NCI-H774 (cell line): ENCODE measurements around the gene RING1.

Experiments used
- DNase-seq: peaks from one replicate; lab custom pipeline; 2025; lab: John Stamatoyannopoulos, UW

Gene RING1

DNA sequence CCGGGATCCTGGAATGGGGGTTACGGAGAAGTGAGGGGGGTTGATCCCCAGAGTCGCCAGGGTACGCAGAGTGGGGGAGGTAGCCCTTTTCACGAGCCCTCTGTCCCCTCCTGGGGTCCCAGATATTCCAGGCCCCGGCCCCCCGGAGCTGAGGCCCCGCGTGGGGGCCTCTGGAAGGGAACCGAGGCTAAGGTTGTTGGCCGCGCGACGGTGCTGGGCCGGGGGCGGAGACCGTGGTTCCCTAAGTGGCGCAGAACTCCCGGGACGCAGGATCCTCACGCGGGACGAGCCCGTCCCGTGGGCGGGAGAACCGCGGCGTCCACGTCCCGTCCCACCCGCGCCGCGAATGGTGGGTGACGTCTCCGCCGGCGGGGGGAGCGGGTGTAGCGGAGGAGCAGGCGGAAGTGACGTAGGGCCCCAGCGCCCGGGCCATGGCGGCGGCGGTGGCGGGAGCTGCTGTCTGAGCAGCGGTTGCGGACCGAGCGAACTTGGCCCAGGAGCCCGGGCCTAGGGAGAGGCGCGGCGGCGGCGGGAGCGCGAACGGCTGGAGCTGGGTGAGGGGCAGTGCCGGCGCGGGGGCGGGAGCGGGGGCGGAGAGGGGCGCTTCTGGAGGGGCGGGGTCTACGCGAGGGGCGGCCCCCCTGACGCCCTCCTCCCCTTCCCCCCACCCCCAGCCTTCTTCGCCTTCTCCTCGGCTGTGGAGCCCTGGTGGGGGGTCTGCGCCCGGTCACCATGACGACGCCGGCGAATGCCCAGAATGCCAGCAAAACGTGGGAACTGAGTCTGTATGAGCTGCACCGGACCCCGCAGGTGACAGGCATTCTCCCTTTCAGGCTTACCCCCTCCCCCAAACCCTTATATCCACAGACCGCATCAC is at the start of gene RING1:
Gene RING1, plus strand, starts transcription at position 410 of the 877 bp plus-strand sequence. Its CDS starts 323 bp downstream, at position 733.
- DNase-seq = peak; percentile 73

DNA sequence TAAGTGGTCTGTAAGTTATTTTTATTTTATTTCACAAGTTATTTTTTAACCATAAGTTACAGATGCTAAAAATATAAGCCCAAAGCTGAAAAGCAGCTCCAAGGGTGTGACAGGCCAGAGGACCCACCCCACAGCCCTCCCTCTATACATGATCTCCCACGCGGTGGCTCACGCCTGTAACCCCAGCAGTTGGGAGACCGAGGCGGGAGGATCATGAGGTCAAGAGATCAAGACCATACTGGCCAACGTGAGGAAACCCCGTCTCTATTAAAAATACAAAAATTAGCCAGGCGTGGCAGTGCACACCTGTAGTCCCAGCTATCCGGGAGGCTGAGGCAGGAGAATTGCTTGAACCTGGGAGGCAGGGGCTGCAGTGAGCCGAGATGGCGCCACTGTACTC is 48.2 kb upstream of the RING1 start:
- no peak for DNase-seq

DNA sequence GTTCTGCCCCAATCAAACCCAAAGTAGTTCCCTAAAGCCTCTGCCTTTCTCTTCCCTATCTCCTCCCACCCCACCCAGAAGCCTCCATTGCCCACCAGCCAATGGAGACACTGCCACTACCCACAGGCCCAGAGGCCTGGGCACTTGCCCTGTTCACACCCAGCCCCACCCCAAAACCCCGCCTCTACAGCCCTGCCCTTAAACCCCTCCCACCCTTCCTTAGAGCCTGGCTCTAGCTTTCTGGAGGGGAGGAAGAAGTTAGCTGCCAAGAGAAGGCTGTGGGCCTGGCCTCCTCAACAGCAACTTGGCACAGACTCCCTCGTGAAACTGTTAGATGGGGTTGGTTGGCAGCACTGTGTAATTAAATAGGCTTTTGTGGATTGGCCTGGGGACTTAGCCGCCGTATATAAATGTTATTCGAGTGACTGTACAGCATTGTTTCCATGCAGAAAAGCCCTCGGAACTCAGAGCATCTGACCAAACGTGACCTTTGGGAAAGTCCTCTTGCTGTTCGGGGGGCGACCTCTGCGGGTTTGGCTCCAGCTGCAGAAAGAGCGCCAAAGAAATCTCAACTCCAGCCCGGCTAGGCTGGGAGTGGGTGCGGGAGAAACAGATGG is 47.5 kb upstream of the RING1 start:
- DNase-seq = no peak

DNA sequence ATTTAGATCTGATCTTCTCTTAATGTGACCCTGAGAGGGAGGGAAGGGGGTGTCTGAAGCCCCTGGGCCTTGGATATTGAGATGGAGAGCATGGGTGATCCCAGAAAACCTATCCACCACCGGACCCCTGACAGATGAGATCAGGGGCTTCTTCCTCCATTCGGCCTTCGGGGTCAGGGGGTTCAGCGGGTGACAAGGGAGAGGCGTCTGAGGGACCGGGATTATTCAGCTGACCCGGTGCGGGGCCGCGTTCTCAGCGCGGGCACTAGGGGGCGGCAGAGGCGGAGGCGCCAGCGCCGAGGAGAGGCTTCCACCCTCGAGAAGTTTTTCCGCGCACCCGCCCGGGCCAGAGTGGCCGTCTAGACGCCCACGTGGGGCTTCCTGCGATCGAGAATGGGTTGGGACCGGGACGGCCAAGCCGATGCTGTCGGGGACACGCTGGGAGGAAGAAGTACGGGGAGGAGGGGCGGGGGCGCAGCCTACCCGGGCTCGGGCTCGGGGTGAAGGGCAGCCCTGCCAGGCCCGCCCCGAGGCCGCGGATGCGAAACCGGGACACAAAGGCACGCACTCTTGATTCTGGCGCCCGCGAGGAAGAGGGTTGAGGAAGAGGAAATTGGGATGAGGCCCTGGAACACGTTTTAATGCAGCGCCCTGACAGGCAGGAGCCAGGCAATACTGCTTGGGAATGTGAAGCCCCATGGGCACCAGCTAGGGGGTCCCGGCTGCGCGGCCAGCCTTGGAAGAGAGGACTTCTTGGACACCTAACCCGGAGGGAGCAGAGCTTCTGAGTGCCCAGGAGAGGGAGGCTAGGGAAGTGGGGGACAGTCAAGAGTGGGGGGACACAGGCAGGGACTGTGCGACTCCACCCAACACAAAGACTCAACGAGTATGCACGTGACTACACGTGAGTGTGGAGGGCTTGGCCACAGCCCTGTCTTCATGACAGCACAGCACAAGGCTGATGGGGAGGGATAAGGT is 46.7 kb upstream of the RING1 start:
- DNase-seq = peak; percentile 40

DNA sequence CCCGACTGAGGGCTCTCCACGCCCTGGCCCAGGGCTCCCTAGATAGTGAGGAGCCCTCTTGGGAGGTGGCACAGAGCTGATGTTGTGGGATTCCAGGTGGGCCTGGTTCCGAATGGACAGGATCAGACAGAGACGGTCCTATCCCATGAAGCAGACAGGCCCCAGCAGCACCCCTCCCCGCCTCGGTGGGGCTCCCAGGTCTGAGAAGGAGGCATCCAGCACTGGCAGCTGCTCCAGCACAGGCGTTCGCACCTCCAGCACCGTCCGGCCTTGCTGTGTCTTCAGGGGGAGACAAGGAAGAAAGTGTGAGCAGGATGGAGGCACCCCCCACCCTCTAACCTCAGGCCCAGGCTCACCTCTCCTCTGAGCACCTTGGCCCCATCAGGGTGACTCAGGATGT is 44.8 kb upstream of the RING1 start:
- DNase-seq = no peak

DNA sequence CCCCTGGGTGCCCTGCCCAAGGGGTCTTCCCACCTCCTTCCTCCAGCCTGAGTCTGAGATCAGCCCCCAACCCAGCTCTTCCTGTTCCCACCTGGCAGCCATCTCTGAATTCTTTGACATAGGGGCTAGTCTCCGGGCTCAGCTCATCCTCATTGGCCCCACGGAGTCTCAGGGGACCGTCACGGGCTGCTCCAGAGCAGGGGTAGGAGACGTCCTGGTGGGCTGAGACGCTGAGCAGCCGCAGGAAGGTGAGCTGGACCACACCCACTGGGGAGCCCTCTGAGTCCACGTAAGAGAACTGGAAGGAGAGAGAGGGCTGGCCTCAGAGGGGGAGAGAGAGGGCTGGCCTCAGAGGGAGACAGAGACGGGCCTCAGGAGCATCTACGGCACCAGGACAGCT is 44.1 kb upstream of the RING1 start:
- DNase-seq = no peak

DNA sequence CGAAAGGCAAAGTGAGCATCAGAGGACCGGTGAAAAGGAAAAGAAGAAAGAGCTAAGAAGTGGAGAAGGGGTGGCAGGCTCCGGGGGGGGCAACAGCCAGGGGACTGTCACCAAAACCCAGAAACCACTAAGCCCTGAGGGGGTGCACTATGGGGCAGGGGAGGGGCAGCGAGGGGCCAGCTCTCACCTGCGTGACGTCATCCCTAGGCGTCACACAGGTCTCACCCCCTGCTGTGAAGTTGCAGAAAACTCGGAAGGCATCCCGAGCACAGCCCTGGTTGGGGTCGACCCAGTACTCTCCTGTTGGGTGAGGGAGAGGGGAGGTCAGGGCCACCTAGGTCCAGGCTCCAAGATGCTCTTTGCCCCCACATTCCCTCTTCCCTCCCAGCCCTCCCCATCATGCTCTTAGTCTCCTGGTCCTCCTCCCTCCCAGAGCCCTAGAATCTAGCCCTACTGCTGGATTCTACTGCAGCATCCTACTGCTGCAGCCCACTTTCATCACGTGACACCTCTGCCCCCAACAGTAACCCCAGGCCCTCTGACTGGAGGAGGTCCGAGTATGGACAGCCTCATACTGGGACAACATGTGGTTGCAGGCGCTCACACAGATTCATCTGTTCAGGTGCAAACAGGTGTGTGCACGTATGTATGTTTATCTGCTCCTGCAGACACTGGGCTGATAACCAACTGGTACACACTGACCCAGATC is 43.5 kb upstream of the RING1 start:
- DNase-seq = no peak

DNA sequence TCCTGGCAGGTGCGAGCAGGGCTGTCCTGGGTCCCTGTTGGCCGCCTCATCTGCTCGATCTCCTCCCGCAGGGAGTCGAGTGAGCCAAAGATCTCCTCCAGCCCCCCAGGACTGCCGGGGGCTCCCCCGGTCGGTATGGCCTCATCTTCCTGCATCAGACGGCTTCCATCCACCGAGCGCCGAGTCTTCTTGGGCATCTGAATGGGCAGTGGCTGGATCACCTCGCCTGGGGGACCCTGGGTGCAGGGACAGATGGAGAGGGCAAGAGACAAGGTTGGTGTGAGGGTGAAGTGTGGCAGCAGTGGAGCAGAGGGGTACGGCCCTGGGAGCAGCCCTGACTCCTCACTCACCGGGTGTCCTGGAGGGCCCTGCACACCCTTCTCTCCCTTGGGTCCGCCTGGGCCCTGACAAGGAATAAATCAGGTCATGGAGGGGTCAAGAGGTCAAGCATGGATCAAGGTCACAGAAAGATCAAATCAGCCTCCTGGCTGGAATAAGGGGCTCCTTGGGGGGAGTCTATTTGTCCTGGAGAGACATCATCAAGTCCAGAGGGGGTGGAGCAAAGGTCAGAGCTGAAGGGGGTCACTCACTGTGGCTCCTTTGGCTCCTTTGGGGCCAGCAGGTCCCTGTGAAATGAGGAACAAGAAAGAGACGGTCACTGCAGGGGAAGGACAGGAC is 42.6 kb upstream of the RING1 start:
- DNase-seq = no peak

DNA sequence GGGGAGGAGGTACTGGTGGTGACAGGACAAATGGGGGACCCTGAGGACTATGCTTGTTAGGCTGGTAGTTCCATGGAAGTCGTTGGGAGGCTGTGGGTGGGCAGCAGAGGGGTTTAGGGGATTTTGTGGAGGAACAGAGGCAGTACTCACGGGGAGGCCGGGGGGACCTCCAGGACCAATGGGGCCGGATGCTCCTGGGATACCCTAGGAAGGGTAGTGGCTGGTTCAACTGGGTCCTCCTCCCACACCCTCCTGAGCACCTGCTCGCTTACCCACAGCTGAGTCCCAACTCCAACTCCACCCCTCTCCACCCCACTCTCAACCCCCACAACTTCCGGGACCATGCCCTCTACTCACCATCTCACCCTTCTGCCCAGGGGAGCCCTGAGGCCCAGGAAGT is 41.9 kb upstream of the RING1 start:
- no peak for DNase-seq

DNA sequence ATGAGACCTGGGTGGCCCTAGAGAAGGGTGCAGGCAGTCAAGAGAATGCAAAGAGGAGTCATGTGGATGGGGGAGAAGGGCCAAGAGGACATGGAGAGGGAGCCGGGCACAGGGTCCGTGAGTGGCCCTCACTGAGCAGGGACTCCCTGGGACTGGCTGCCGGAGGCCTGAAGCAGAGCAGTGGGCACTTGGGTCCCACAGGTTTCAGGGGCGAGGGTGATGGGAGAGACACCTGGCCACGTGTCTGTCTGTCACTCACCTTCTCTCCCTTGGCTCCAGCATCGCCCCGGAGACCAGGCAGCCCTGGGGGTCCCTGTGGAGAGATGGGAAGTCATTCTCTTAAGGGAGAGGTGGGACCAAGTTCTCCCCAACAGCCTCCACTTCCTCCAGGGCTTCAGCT is 41.5 kb upstream of the RING1 start:
- DNase-seq = no peak

DNA sequence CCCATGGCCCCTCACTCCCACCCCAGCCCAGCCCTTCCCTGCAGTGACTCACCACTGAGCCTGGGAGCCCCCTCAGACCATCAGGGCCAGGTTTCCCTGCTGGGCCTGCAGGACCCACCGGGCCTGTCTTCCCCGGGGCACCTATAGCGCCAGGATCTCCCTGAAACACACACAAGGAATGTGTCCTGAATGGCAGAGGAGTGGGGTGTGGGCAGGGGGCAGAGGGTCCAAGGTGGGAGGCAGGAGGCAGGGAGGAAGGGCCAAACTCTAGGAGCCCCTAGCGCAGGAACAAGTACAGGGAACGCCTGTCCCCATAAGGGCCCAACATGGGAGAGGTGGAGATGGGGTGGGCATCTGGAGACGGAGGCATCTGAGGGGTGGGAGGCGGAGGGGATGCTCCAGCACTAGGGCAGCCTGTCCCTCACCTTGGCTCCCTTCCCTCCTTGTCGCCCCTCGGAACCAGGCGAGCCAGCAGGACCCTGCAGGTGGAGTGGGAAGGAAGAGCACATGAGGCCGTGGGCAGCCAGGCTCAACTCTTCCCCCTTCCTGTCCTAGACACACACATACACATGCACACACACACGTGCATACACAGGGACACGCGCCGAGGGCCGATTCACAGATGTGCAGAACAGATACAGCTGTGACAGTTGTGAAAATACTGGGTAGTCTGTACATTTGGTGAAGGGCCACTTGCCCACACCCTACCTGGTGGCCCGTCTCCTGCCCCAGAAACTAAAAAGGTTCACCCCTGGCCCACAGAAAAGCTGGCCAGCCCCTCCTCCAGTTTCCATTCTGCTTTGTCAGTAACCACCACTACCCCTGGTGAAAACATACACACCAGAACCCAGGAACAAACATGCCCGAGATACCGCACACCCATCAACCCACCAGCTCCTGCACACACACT is 40.7 kb upstream of the RING1 start:
- DNase-seq = no peak

DNA sequence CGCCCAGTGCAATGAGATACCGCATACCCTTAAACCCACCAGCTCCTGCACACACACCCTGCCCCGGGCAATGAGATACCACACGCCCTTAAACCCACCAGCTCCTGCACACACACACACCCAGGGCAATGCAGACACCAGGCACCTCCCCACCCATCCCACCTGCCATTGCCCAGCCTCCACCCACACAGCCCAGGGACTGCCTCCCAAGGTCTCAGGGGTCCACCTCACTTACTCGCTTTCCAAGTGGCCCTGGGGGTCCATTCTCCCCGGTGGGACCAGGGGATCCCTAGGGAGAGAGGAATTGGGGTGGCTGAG is 40.1 kb upstream of the RING1 start:
- DNase-seq = no peak

DNA sequence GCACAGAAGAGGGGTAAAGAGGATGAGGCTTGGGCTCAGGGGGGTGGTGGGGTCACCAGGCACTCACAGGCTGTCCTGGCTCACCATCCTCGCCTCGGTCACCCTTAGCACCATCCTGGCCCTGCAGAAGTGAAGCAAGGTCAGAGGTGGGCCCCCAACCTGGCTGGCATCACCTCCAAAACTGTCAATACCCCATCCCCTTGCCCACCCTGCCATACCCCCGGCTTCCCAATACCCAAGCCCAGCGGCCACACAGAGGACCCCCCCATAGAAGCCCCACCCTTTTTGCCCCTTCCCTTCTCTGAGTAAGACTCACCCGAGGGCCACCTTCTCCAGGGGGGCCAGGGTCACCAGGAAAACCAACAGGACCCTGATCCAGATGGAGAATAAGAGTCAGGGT is 39.7 kb upstream of the RING1 start:
- DNase-seq = no peak

DNA sequence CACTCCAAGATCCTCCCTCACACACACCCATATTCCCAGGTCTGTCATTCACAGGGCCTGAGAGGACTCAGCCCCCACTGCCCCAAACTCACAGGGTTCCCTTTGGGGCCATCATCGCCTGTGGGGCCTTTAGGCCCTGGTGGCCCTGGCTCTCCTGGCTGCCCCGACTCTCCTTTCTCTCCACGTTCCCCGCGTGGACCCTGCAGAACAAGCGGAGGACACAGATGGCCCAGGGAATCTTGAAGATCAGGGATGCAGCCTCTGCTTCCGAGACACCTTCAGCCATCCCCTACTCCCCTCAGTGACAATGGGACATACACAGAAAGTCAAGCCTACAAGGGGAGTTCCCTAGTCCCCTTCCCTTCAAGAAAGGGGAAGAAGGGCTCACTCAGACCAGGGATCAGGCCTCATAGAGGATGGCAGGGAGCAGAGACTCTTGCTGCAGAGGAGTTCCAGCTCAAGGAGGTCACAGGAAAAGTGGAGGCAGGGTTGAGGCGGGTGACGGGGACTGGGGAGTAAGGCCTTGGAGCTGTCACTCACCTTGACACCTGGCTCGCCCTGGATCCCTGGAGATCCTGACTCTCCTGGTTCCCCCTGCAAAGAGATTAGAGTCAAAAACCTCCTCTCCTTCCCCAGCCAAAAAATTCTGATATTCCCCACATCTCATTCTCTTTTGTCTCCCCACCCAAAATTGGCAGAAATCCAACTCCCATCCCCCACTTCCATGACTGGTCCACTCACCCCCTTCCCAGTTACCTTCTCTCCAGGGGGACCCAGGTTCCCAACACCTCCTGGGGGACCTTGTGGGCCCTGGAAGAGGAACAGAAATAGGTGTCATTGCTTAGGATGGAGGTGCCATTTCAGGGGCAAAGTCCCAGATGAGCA is 38.8 kb upstream of the RING1 start:
- DNase-seq = no peak

DNA sequence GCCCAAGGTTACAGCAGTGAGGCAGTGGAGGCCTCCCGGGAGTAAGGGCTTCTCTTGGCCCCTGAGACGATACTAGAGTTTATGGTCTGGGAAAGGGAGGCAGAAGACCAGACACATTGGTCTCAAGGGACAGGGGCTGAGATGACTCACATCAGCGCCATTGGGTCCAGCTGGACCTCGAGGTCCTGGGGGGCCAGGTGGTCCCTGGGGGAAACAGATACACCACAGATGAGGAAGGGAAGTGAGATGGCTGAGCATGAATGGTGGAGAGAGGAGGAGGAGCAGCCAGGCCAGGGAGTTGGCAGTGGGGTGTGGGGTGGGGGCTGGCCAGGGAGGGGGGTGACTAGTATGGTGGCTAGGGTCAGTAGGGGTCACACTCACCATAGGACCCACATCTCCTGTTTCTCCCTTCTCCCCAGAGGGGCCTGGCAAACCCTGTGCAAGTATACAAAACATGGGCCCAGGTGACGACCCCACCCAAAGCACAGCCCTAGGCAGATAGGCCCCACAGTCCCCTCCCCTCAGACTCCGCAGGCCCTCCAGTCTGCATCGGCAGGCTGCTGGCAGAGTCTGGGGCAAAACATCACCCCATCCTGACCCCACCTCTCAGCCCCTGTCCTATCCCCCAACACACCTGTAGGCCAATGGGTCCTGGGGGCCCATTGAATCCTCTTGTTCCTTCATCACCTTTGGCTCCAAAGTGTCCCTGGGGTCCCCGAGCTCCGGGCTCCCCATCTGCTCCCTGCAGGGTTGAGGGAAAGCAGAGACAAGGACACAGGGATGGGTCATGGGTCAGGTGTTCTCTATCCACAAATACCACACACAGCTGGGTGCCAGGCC is 37.9 kb upstream of the RING1 start:
- DNase-seq = no peak

DNA sequence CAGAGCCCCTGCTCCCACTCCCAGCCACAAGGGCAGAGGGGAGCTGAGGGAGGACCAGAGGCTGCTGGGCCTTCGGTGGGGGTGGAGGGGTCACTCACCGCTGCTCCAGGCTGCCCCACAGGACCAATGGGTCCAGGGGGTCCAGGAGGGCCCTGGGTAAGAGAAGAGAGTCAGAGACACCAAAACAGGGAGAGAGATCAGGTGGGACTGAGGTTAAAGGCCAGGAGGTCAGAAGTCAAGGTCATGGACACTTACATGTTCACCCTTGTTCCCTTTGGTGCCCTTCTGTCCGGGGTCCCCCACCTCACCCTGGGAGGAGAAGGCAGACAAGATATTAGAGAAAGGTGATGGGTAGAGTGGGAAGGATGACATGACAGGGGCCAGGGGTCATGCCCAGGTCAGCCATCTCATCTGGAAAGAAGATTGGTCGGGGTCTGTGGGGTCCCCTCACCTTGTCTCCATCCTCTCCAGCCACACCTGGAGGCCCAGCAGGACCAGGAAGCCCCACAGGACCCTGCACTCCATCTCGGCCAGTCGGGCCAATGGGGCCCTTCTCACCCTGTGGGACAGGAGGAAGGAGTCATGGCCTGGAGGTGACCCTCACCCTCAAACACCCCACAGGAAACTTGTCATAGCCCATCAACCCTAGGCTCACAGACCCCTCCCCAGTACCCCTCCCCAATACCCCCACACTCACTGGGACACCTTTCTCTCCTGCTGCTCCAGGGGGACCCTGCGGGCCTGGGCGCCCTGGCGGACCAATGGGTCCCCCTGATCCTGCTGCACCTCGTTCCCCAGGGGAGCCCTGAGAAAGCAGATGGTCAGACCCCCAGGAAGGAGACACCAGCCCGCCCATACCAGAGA is 37.1 kb upstream of the RING1 start:
- no peak for DNase-seq
